Psoas muscle (tissue), 8 donors: ENCODE data around the gene KCNJ11. TPM values are rescaled to one million over a fixed set of nuclear protein-coding genes. Genes with fewer than 3 reads are reported as not detected.
A peak's percentile ranks its signal among the peaks of the same experiment; 100 is the strongest.

Source experiments
- ATAC-seq, 4 donors: fragments of 200-7000 bp; cut with Tn5 transposase; one replicate each; pipeline ENCODE4 v1.9.1; 2020; ENCODE audit warnings: moderate library complexity in 3 of 4, mild to moderate bottlenecking in 2 of 4
- DNase-seq, 2 donors: peaks; one replicate each; pipeline ENCODE4 v3.0.0-alpha.2; 2020
- H3K27ac ChIP-seq: fragments of 200-600 bp; one replicate; pipeline ENCODE4 v1.8.0; 2022
- H3K27me3 ChIP-seq, 3 donors: fragments of 200-600 bp in 1 of 3; one replicate each; pipeline versions ENCODE4 v1.6.1 to v1.8.0; 2013 to 2022; ENCODE audit warnings: low read length in 2 of 3, mild to moderate bottlenecking in 2 of 3, moderate library complexity in 1 of 3; ENCODE audit not compliant: insufficient read depth in 3 of 3
- H3K36me3 ChIP-seq, 2 donors: fragments of 200-600 bp in 1 of 2; one replicate each; pipeline versions ENCODE4 v1.6.1 to v1.8.0; 2013 to 2022; ENCODE audit warnings: low read depth in 1 of 2, mild to moderate bottlenecking in 1 of 2, moderate library complexity in 1 of 2; ENCODE audit not compliant: insufficient read depth in 1 of 2
- H3K4me1 ChIP-seq: fragments of 200-600 bp; one replicate; pipeline ENCODE4 v1.8.0; 2022
- H3K4me3 ChIP-seq: fragments of 200-600 bp; one replicate; pipeline ENCODE4 v1.8.0; 2022; ENCODE audit warnings: mild to moderate bottlenecking
- H3K9me3 ChIP-seq: fragments of 200-600 bp; one replicate; pipeline ENCODE4 v1.8.0; 2022
- CTCF ChIP-seq: fragments of 200-600 bp; IDR thresholded peaks from one replicate; pipeline ENCODE4 v1.8.0; 2022; ENCODE audit warnings: antibody characterized with exemption
- WGBS, 3 donors: extraction: QIAGEN DNeasy Blood & Tissue Kit; methylation state at CpG; one replicate each; pipeline versions ENCODE4 v1.1.6 to v1.1.7; 2013; 5-methylcytosine and 5-hydroxymethylcytosine counted together
- intact Hi-C, 2 donors: fragments of 100-400 bp; cut with DNase I; formaldehyde crosslinking; loops; one replicate each; pipeline versions ENCODE4 v1.11.0 to v1.14.2; 2022
- polyA plus RNA-seq, 3 donors: library from polyadenylated mRNA; stranded (reverse); fragments of 200-250 nt; gene quantifications; one replicate each; pipeline ENCODE4 v1.2.3, GENCODE V29; 2013
- total RNA-seq, 4 donors: library from RNA; stranded (reverse); fragmentation: NEBNext Ultra II Directional in 2 of 4; extraction: Animal tissue kit (Norgen Biotek cat#: 25700) in 2 of 4; gene quantifications; one replicate each; pipeline versions ENCODE4 v1.2.1 to v1.2.4, GENCODE V29; 2021 to 2023
- donor health status: healthy with polysubstance abuse.
- donor health status: DM: no; HTN: no; CAD: no; lungs with moderate emphysema.
- donor health status: Bipolar disorder and iron deficiency.
- donor health status: healthy.
- donor health status: DM: yes; HTN: yes; CAD: no.
- donor health status: DM: no; HTN: no; CAD: no.
- donor health status: DM: no; HTN: no; CAD: no.
- donor health status: DM: yes; HTN: yes; CAD: no.

The KCNJ11 gene
- total and polyA plus RNA-seq, 7 donors = 66.5 to 173 (median 88.4) TPM

DNA sequence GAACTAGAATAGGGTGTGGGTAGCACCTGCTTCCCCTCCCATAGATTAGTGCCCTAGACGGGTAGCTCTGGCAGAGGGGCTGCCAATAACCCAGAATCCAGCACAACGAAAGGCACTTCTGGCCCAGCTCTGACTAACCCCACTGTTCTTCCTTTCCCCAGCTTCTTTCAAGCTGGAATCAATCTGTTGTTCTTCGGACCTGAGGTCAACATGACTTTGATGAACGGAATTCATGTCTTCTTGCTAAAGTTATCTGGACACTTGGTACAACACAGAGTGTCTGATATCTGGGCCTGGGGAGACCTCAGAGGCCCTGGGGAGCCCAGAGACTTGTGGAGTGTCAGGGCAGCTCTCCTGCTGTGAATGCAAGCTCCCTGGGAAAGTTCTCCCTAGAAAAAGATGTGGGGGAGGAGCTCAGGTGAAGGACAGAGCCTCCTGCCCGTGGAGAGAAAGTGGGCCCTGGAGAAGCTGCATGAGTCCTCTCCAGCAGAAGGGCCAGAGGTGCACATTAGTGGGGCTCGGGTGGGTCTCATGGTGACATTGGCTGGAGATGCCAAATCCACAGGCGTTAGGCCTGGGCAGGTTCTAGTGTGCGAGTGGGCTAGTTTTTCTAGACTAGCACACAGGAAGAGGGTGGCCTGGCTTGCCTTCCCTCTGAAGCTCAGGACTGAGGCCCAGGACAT, 6.3 kb downstream of the KCNJ11 start:
- ATAC-seq (no peak), DNase-seq (no peak)
- no peak overlapping the region for H3K4me3 ChIP-seq
- TF ChIP-seq CTCF = no peak
- intact Hi-C loops = loop anchor here (1.0 to 5.0 kb wide), 2 partner anchors 89 to 90 kb away; no protein-coding TSS in a partner anchor
- no peaks in the 10 kb centered on the region for H3K9me3 ChIP-seq
- no peaks in the 10 kb centered on the region for H3K27me3 ChIP-seq
- peaks cover 0 to 11% of the 10 kb centered on the region in 2 donors for H3K36me3 ChIP-seq
- peak overlapping the region; percentile 96 for H3K27ac ChIP-seq
- 53 to 73% (median 54%) methylated on average over 8 of the region's 8 CpGs for WGBS, 3 donors
- peaks cover 50% of the 10 kb centered on the region for H3K4me1 ChIP-seq

DNA sequence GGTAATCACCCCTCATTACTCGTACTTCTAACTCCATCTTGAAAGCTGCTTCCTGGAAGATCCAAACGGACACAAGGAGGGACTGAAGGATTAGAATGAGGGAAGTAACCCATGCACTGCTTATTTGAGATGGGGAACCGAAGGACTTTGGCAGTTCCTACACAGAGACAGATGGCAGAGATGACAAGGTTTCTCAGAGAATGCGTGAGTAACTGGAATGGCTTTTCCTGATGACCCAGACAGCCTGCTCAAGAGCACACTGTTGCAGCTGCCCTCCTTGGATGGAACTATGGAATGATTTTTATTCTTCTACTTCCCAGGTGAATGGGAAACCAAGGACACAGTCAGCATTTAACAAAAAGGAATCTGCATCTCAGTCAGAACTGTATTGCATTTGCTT, 7.3 kb downstream of the KCNJ11 start:
- TF ChIP-seq CTCF = no peak
- Histone ChIP-seq H3K27me3 (no peaks in the 10 kb centered on the region), H3K9me3 (no peaks in the 10 kb centered on the region), H3K4me3 (no peak overlapping the region), H3K4me1 (peaks cover 48% of the 10 kb centered on the region), H3K27ac (peak overlapping the region; percentile 96), H3K36me3 (peaks cover 0 to 8% of the 10 kb centered on the region in 2 donors)
- DNase-seq (no peak), ATAC-seq (peak; percentile 31 to 56 (median 42))
- intact Hi-C loops = loop anchor here in 1 of 2 donors (5.0 kb wide), 1 partner anchor 91 kb away; no protein-coding TSS in a partner anchor
- 41 to 57% (median 41%) methylated on average over 4 of the region's 4 CpGs for WGBS, 3 donors

GRCh38 chr11:17379383-17380180, 8.9 kb downstream of the KCNJ11 start:
- Histone ChIP-seq H3K36me3 (peaks cover 0 to 8% of the 10 kb centered on the region in 2 donors), H3K9me3 (no peaks in the 10 kb centered on the region), H3K4me3 (no peak overlapping the region), H3K27ac (no peak overlapping the region), H3K27me3 (no peaks in the 10 kb centered on the region), H3K4me1 (peaks cover 56% of the 10 kb centered on the region)
- TF ChIP-seq CTCF = no peak
- DNase-seq (no peak), ATAC-seq (no peak)
- intact Hi-C loops = loop anchor here in 1 of 2 donors (5.0 kb wide), 1 partner anchor 93 kb away; no protein-coding TSS in a partner anchor
- 66 to 76% (median 72%) methylated on average over 7 of the region's 7 CpGs for WGBS, 3 donors

DNA sequence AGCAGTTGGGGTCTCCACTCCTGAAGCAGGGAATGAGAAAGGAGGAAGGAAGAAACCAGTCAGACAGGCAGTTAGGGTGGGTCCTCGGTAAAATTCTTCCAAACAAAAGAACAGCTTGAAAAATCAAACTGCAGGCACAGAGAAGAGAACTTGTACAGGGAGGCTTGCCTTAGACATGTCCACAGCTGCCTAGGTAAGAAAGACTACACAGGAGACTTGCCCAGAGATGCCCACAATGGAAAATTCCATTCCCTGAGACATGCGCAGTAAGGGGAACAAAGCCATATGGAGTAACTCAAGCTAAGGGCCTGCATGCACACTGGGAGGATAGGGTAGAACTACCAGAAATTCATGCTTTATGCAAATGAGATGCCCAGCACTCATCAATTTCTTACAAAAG, 9.8 kb downstream of the KCNJ11 start:
- ATAC-seq (no peak), DNase-seq (no peak)
- intact Hi-C loops = no loop called here
- Histone ChIP-seq H3K27me3 (no peaks in the 10 kb centered on the region), H3K4me3 (no peak overlapping the region), H3K4me1 (peaks cover 49% of the 10 kb centered on the region), H3K36me3 (peaks cover 0 to 7% of the 10 kb centered on the region in 2 donors), H3K27ac (no peak overlapping the region), H3K9me3 (no peaks in the 10 kb centered on the region)
- 57 to 69% (median 65%) methylated on average over 2 of the region's 2 CpGs for WGBS, 3 donors
- TF ChIP-seq CTCF = no peak
